HAP-1 (cell line): Measurements from ENCODE around the gene ELP4.

Source experiments
- DNase-seq, 2 experiments: peaks; one replicate each; pipeline ENCODE4 v3.0.0-alpha.2; 2016 to 2020; ENCODE audit warnings: low spot score in 2 of 2
- H3K27me3 ChIP-seq: fragments of 250-450 bp; sonication (Bioruptor Pico); 2 replicates; pipeline ENCODE4 v1.5.1; 2020; ENCODE audit warnings: low read depth, mild to moderate bottlenecking, moderate library complexity
- H3K36me3 ChIP-seq: fragments of 250-450 bp; sonication (Bioruptor Pico); replicated peaks from 2 replicates; pipeline ENCODE4 v1.5.1; 2020; ENCODE audit warnings: mild to moderate bottlenecking
- H3K4me1 ChIP-seq: fragments of 250-450 bp; sonication (Bioruptor Pico); 2 replicates; pipeline ENCODE4 v1.5.1; 2020; ENCODE audit warnings: mild to moderate bottlenecking
- H3K4me3 ChIP-seq: fragments of 250-450 bp; sonication (Bioruptor Pico); 2 replicates; pipeline ENCODE4 v1.5.1; 2020; ENCODE audit warnings: mild to moderate bottlenecking, moderate library complexity
- H3K9me3 ChIP-seq: fragments of 250-450 bp; sonication (Bioruptor Pico); 2 replicates; pipeline ENCODE4 v1.5.1; 2020; ENCODE audit warnings: mild to moderate bottlenecking, moderate library complexity
- in situ Hi-C: fragments of 300-500 bp; cut with MboI; formaldehyde crosslinking; loops from 3 replicates; pipeline ENCODE4 v1.14.3; 2020; ENCODE audit warnings: low sequenced_read_pairs, inconsistent platforms, mixed read lengths

ELP4 gene

GRCh38 chr11:31824332-31824878 lies 314.8 kb downstream of the ELP4 start:
- in situ Hi-C loops, result no loop called here
- Histone ChIP-seq H3K4me3 (no peak overlapping the region), H3K4me1 (peaks cover 27% of the 10 kb centered on the region), H3K27me3 (peaks cover 49% of the 10 kb centered on the region), H3K9me3 (no peaks in the 10 kb centered on the region), H3K36me3 (no peaks in the 10 kb centered on the region)
- DNase-seq, result no peak

GRCh38 chr11:31824879-31825837 lies 315.6 kb downstream of the ELP4 start:
- peaks cover 55% of the 10 kb centered on the region for H3K27me3 ChIP-seq
- no peak for DNase-seq
- H3K4me3 ChIP-seq, result no peak overlapping the region
- no peaks in the 10 kb centered on the region for H3K36me3 ChIP-seq
- H3K9me3 ChIP-seq, result no peaks in the 10 kb centered on the region
- peaks cover 32% of the 10 kb centered on the region for H3K4me1 ChIP-seq
- in situ Hi-C loops, result no loop called here

- Histone ChIP-seq H3K36me3 (no peaks in the 10 kb centered on the region), H3K9me3 (no peaks in the 10 kb centered on the region), H3K4me3 (no peak overlapping the region), H3K27me3 (peaks cover 55% of the 10 kb centered on the region), H3K4me1 (peaks cover 33% of the 10 kb centered on the region)
- DNase-seq, result no peak
- in situ Hi-C loops, result no loop called here
Observed at GRCh38 chr11:31825838-31826484, 316.4 kb downstream of the ELP4 start.

- Histone ChIP-seq H3K4me1 (peaks cover 26% of the 10 kb centered on the region), H3K4me3 (no peak overlapping the region), H3K27me3 (peaks cover 54% of the 10 kb centered on the region), H3K9me3 (no peaks in the 10 kb centered on the region), H3K36me3 (no peaks in the 10 kb centered on the region)
- in situ Hi-C loops, result no loop called here
- DNase-seq, result no peak
Observed at GRCh38 chr11:31826536-31827438, 317.2 kb downstream of the ELP4 start.

GRCh38 chr11:31827455-31828206 lies 318.1 kb downstream of the ELP4 start:
- Histone ChIP-seq H3K27me3 (peaks cover 57% of the 10 kb centered on the region), H3K4me1 (peaks cover 22% of the 10 kb centered on the region), H3K9me3 (no peaks in the 10 kb centered on the region), H3K4me3 (no peak overlapping the region), H3K36me3 (no peaks in the 10 kb centered on the region)
- DNase-seq, result no peak
- in situ Hi-C loops, result no loop called here

GRCh38 chr11:31828217-31828616 lies 318.6 kb downstream of the ELP4 start:
- H3K27me3 ChIP-seq, result peaks cover 63% of the 10 kb centered on the region
- H3K9me3 ChIP-seq, result no peaks in the 10 kb centered on the region
- no peak overlapping the region for H3K4me3 ChIP-seq
- H3K36me3 ChIP-seq, result no peaks in the 10 kb centered on the region
- in situ Hi-C loops, result no loop called here
- DNase-seq, result no peak
- peaks cover 19% of the 10 kb centered on the region for H3K4me1 ChIP-seq

GRCh38 chr11:31830406-31830805 lies 320.8 kb downstream of the ELP4 start:
- no peak for DNase-seq
- no peak overlapping the region for H3K4me3 ChIP-seq
- H3K27me3 ChIP-seq, result peaks cover 75% of the 10 kb centered on the region
- peaks cover 8% of the 10 kb centered on the region for H3K4me1 ChIP-seq
- in situ Hi-C loops, result no loop called here
- no peaks in the 10 kb centered on the region for H3K9me3 ChIP-seq
- no peaks in the 10 kb centered on the region for H3K36me3 ChIP-seq

GRCh38 chr11:31834237-31834636 lies 324.7 kb downstream of the ELP4 start:
- in situ Hi-C loops, result no loop called here
- peaks cover 78% of the 10 kb centered on the region for H3K27me3 ChIP-seq
- H3K9me3 ChIP-seq, result no peaks in the 10 kb centered on the region
- no peaks in the 10 kb centered on the region for H3K36me3 ChIP-seq
- DNase-seq, result no peak
- H3K4me1 ChIP-seq, result peaks cover 8% of the 10 kb centered on the region
- H3K4me3 ChIP-seq, result no peak overlapping the region
